Limb (tissue), 2 donors: ENCODE measurements around the gene PRKAA1.
"Not testable (repeated sequence)": the region's sequence is repeated elsewhere in the genome, so short reads cannot be mapped to it uniquely, and the experiment has no call there.

Experiments used
- DNase-seq, 2 donors: peaks; one replicate each; pipeline ENCODE4 v3.0.0-alpha.2; 2016; ENCODE audit errors: extremely low spot score in 2 of 2

The PRKAA1 gene

GRCh38 chr5:40826489-40827187, 28.5 kb upstream of the PRKAA1 start:
- DNase-seq: no peak

DNA sequence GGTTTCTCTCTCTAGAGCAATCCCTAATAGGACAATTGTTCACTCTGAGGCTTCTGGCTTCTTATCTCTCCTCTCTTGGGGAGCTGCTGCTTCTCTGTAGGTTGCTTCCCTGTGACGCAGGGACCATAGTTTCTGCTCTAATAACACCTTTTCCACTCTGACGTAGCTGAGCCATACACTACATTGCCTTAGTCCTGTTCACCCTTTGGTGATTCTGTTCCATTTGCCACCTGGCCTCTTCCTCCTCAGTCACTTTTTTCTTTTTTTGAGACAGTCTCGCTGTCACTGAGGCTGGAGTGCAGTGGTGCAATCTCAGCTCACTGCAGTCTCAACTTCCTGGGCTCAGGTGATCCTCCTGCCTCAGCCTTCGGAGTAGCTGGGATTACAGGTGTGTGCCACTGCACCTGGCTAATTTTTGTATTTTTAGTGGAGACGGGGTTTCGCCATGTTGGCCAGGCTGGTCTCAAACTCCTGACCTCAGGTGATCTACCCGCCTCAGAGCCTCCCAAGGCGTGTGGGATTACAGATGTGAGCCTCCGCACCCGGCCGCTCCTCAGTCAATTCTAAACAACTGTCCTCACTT, 27.4 kb upstream of the PRKAA1 start:
- not testable (repeated sequence) for DNase-seq

- DNase-seq: no peak
These were observed 25.3 kb upstream of the PRKAA1 start for GRCh38 chr5:40823459-40823858.

- DNase-seq: no peak
These were observed 15.6 kb upstream of the PRKAA1 start for GRCh38 chr5:40813698-40814281.

DNA sequence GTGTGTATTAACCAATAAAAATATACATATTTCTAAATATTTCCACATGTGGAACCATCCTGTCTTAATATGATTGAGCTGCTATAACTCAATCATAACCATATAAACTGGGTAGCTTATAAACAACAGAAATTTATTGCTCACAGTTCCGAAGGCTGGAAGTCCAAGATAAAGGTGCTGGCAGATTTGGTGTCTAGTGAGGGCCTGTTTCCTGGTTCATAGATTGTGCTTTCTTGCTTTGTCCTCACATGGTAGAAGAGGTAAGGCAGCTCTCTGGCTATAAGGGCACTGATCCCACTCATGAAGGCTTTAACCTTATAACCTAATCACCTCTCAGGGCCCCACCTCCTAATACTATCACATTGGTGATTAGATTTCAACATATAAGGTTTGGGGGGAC, 14.0 kb upstream of the PRKAA1 start:
- no peak for DNase-seq

GRCh38 chr5:40801771-40802562, 3.8 kb upstream of the PRKAA1 start:
- no peak for DNase-seq

GRCh38 chr5:40799258-40799657, 1.1 kb upstream of the PRKAA1 start:
- no peak for DNase-seq

DNA sequence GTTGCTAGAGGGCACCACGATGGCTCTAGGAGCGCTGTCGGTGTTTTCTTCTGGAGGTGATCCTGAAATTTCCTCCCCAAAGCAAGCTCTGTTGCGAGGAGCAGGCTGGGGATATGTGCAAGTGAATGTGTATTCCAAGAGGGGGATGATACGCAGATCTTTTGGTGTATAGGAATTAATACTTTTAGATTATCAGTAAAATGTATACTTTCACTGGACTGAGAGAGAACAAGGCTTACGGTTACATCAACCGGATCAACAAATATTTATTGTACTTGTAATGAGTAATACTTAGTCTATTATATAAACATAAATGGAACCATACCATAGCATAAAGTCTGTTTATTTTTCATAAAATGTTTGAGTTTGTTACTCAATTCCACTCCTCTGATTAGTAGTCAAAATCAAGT, 632 bp upstream of the PRKAA1 start:
- DNase-seq: no peak

GRCh38 chr5:40797273-40798011, 732 bp downstream of the PRKAA1 start:
- DNase-seq: peak; percentile 39 to 81

- no peak for DNase-seq
These were observed 1.7 kb downstream of the PRKAA1 start for GRCh38 chr5:40796487-40796889.

DNA sequence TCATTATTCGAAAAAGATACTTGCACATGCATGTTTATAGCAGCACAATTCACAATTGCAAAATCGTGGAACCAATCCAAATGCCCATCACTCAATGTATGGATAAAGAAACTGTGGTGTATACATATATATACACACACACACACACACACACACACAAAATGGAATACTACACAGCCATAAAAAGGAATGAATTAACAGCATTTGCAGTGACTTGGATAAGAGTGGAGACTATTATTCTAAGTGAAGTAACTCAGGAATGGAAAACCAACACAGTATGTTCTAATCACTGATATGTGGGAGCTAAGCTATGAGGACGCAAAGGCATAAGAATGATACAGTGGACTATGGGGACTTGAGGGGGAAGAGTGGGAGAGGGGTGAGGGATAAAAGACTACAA, 3.3 kb downstream of the PRKAA1 start:
- DNase-seq: not testable (repeated sequence)

GRCh38 chr5:40794340-40794739, 3.8 kb downstream of the PRKAA1 start:
- not testable (repeated sequence) for DNase-seq

DNA sequence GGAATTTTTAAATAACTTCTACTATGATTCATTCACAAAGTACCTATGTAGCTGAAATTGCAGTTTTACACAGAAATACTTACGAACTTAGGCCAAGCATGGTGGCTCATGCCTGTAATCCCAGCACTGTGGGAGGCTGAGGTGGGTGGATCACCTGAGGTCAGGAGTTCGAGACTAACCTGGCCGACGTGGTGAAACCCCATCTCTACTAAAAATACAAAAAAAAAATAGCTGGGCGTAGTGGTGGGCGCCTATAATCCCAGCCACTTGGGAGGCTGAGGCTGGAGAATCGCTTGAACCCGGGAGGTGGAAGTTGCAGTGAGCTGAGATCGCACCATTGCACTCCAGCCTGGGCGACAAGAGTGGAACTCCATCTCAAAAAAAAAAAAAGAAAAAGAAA, 5.5 kb downstream of the PRKAA1 start:
- DNase-seq: not testable (repeated sequence)

GRCh38 chr5:40791715-40792139, 6.4 kb downstream of the PRKAA1 start:
- no peak for DNase-seq

DNA sequence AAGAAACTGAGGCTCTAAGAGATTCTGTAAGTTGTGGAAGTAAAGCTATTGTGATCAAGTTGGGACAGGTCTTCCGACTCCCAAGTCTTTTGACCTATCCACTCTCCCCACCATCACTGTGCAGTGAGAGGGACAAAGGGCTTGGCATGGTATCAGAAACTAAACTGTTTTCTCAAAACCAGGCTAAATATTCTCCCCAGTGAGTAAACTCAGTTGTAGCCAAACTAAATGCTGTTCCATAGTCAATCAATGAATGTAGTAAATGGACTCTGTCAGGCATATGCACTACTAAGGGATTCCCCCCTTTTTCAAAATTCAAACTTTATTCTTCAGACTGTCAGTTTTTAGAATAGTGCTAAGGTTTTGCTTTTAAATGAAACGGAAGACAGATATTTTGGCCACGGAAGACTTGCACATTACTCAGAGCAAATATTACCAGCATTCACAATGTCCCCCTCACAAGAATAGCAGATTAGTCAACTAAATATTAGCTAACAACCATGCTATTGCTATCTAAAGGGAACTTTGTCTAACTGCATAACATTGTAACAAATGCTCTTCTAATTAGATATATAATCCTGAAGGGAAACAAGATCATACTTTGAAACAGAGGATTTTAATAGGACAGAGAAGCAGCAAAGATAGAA, 7.1 kb downstream of the PRKAA1 start:
- DNase-seq: no peak

DNA sequence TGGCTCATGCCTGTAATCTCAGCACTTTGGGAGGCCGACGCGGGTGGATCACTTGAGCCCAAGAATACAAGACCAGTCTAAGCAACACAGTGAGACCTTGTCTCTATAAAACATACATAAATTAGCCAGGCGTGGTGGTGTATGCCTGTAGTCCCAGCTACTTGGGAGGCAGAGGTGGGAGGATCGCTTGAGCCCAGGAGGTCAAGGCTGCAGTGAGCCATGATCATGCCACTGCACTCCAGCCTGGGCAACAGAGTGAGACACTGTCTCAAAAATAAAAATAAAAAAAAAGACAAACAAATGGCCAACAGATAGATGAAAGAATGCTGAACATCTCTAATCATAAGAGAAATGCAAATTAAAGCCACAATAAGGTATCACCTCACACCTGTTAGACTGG, 9.2 kb downstream of the PRKAA1 start:
- DNase-seq: not testable (repeated sequence)

DNA sequence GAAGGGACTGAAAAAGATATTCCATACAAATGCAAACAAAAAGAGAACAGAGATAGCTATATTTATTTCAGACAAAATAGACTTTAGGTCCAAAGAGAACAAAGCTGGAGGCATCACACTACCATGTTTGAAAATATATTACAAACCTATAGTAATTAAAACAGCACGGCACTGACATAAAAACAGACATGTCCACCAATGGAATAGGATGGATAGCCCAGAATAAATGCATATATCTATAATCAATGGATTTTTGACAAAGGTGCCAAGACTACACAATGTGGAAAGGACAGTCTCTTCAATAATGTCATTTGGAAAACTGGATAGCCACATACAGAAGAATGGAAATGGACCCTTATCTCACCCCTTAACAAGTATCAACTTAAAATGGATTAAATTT, 10.2 kb downstream of the PRKAA1 start:
- DNase-seq: no peak

GRCh38 chr5:40786664-40787063, 11.5 kb downstream of the PRKAA1 start:
- DNase-seq: not testable (repeated sequence)

GRCh38 chr5:40784916-40785315, 13.3 kb downstream of the PRKAA1 start:
- no peak for DNase-seq

DNA sequence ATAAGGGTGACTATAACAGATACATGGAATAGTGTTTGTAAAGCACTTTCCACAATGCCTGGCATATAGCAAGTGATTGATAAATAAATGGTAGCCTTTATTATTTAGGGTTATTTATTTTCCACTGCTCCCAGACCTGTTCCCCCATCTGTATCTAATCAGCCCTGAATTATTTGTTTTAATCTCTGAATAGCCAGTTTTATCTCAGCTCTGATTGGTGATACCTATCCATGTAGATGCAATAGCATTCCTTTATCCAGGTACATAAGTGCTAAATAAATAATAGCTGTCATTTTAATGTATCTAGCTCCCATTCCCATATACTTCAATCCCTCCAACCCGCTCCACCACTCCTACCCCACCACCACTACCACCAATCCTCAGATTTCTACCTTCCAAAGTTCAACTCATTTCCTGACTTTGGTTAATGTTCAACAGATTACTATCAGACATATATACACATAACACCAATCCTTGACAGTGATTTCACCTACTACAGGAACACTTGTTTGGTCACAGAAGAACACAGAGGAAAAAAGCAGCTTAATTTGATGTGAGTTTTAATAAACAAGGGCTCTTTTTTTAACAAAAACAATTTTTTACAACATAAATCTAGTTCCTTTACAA, 14.0 kb downstream of the PRKAA1 start:
- DNase-seq: no peak
